GM23248 (cell line): Measurements from ENCODE around the gene ARHGEF5.

Source experiments
- EZH2 ChIP-seq: fragments of 200-600 bp; sonication (generic); IDR thresholded peaks from 2 replicates; pipeline ENCODE4 v1.6.1; 2018; ENCODE audit warnings: antibody characterized with exemption, mild to moderate bottlenecking; ENCODE audit not compliant: insufficient read depth, poor library complexity, severe bottlenecking
- EZH2phosphoT487 ChIP-seq: fragments of 200-600 bp; sonication (generic); IDR thresholded peaks from 2 replicates; pipeline ENCODE4 v1.6.1; 2018; ENCODE audit warnings: antibody characterized with exemption, moderate library complexity, mild to moderate bottlenecking, low read depth; ENCODE audit not compliant: insufficient read depth

GRCh38 chr7:144398911-144399310, 43.7 kb downstream of the ARHGEF5 start:
- TF ChIP-seq EZH2phosphoT487 (no peak), EZH2 (no peak)
